Thyroid gland (tissue), 4 donors: ENCODE data around the gene PARVB. TPM values are rescaled to one million over a fixed set of nuclear protein-coding genes. Genes with fewer than 3 reads are reported as not detected.

Experiments
- DNase-seq, 2 donors: peaks; one replicate each; pipeline ENCODE4 v3.0.0-alpha.2; 2019
- H3K27ac ChIP-seq, 3 donors: fragments of 200-600 bp; sonication (generic); 1 replicate in 2 of 3; 2 replicates in 1 of 3; pipeline ENCODE4 v1.5.1; 2016 to 2019; ENCODE audit warnings: mild to moderate bottlenecking in 1 of 3, moderate library complexity in 1 of 3
- H3K27me3 ChIP-seq: fragments of 200-600 bp; sonication (generic); one replicate; pipeline ENCODE4 v1.5.1; 2019
- H3K36me3 ChIP-seq, 2 donors: fragments of 200-600 bp; sonication (generic); one replicate each; pipeline ENCODE4 v1.5.1; 2016 to 2019
- H3K4me1 ChIP-seq, 2 donors: fragments of 200-600 bp; sonication (generic); one replicate each; pipeline ENCODE4 v1.5.1; 2017 to 2019
- H3K4me3 ChIP-seq, 3 donors: fragments of 200-600 bp; sonication (generic); replicated peaks in 1 of 3; 1 replicate in 2 of 3; 2 replicates in 1 of 3; pipeline ENCODE4 v1.5.1; 2016; ENCODE audit warnings: mild to moderate bottlenecking in 1 of 3
- H3K9me3 ChIP-seq: fragments of 200-600 bp; sonication (generic); one replicate; pipeline ENCODE4 v1.5.1; 2017
- CTCF ChIP-seq, 6 experiments: fragments of 200-600 bp in 3 of 6; fragments of 450-650 bp in 3 of 6; sonication (generic) in 3 of 6; IDR thresholded peaks; one replicate each; pipeline ENCODE4 v1.5.1; 2016 to 2019; ENCODE audit warnings: antibody characterized with exemption in 6 of 6, mild to moderate bottlenecking in 2 of 6, inconsistent platforms in 1 of 6, moderate library complexity in 1 of 6
- POLR2A ChIP-seq, 2 donors: fragments of 450-650 bp; IDR thresholded peaks; one replicate each; pipeline ENCODE4 v1.6.1; 2017; ENCODE audit warnings: antibody characterized with exemption in 2 of 2, mild to moderate bottlenecking in 2 of 2, moderate library complexity in 1 of 2
- WGBS, 2 donors: methylation state at CpG; one replicate each; pipeline ENCODE4 v1.1.5; 2017; 5-methylcytosine and 5-hydroxymethylcytosine counted together
- intact Hi-C: fragments of 100-400 bp; cut with DNase I; formaldehyde crosslinking; loops from one replicate; pipeline ENCODE4 v1.15.1; 2023
- total RNA-seq, 4 donors: library from RNA; depleted of rRNA; stranded (reverse); fragments of >200 nt; gene quantifications; one replicate each; pipeline ENCODE4 v1.2.3, GENCODE V29; 2016

PARVB gene
- total RNA-seq, 4 donors from 2014 or later, result 6.7 to 34.9 (median 11.0) TPM

GRCh38 chr22:44111562-44112155 is 87.6 kb downstream of the PARVB start:
- no peak for TF ChIP-seq POLR2A (IDR thresholded peaks at IDR 0.05)
- TF ChIP-seq CTCF (IDR thresholded peaks at IDR 0.05), result no peak
- DNase-seq, result no peak
- H3K9me3 ChIP-seq, result no peaks in the 10 kb centered on the region
- H3K27ac ChIP-seq, result no peak overlapping the region
- no peaks in the 10 kb centered on the region for H3K4me1 ChIP-seq
- H3K27me3 ChIP-seq, result no peaks in the 10 kb centered on the region
- H3K36me3 ChIP-seq, result no peaks in the 10 kb centered on the region
- 84 to 87% methylated on average over 9 of the region's 9 CpGs for WGBS, 2 donors
- intact Hi-C loops, result no loop called here
- H3K4me3 ChIP-seq, result no peak overlapping the region

GRCh38 chr22:44112191-44112590 is 88.1 kb downstream of the PARVB start:
- H3K36me3 ChIP-seq, result no peaks in the 10 kb centered on the region
- 87 to 91% methylated on average over 11 of the region's 11 CpGs for WGBS, 2 donors
- no peak overlapping the region for H3K4me3 ChIP-seq
- no peaks in the 10 kb centered on the region for H3K4me1 ChIP-seq
- no peaks in the 10 kb centered on the region for H3K9me3 ChIP-seq
- no peak overlapping the region for H3K27ac ChIP-seq
- intact Hi-C loops, result no loop called here
- DNase-seq, result no peak
- no peaks in the 10 kb centered on the region for H3K27me3 ChIP-seq
- TF ChIP-seq CTCF (IDR thresholded peaks at IDR 0.05) (no peak), POLR2A (IDR thresholded peaks at IDR 0.05) (no peak)

- no peak overlapping the region for H3K27ac ChIP-seq
- 98% methylated on average over 12 of the region's 12 CpGs for WGBS, 2 donors
- no peaks in the 10 kb centered on the region for H3K4me1 ChIP-seq
- no peak overlapping the region for H3K4me3 ChIP-seq
- intact Hi-C loops, result no loop called here
- no peaks in the 10 kb centered on the region for H3K27me3 ChIP-seq
- TF ChIP-seq CTCF (IDR thresholded peaks at IDR 0.05) (no peak), POLR2A (IDR thresholded peaks at IDR 0.05) (no peak)
- no peak for DNase-seq
- H3K9me3 ChIP-seq, result no peaks in the 10 kb centered on the region
- no peaks in the 10 kb centered on the region for H3K36me3 ChIP-seq
These were observed 92.2 kb downstream of the PARVB start for GRCh38 chr22:44116331-44116730.

GRCh38 chr22:44116755-44117684 is 92.9 kb downstream of the PARVB start:
- no peaks in the 10 kb centered on the region for H3K4me1 ChIP-seq
- DNase-seq, result no peak
- H3K4me3 ChIP-seq, result no peak overlapping the region
- no peak for TF ChIP-seq POLR2A (IDR thresholded peaks at IDR 0.05)
- no peak for TF ChIP-seq CTCF (IDR thresholded peaks at IDR 0.05)
- H3K9me3 ChIP-seq, result no peaks in the 10 kb centered on the region
- intact Hi-C loops, result no loop called here
- WGBS, 2 donors, result 87 to 89% methylated on average over 16 of the region's 16 CpGs
- no peak overlapping the region for H3K27ac ChIP-seq
- no peaks in the 10 kb centered on the region for H3K27me3 ChIP-seq
- H3K36me3 ChIP-seq, result no peaks in the 10 kb centered on the region

GRCh38 chr22:44117746-44118145 is 93.6 kb downstream of the PARVB start:
- WGBS, 2 donors, result 61 to 83% methylated on average over 3 of the region's 3 CpGs
- DNase-seq, result no peak
- Histone ChIP-seq H3K4me3 (no peak overlapping the region), H3K27ac (no peak overlapping the region), H3K4me1 (no peaks in the 10 kb centered on the region), H3K27me3 (no peaks in the 10 kb centered on the region), H3K36me3 (no peaks in the 10 kb centered on the region), H3K9me3 (no peaks in the 10 kb centered on the region)
- TF ChIP-seq POLR2A (IDR thresholded peaks at IDR 0.05), result no peak
- TF ChIP-seq CTCF (IDR thresholded peaks at IDR 0.05), result no peak
- intact Hi-C loops, result no loop called here
